ENCODE data around the gene PLXNA4.

PLXNA4 gene

DNA sequence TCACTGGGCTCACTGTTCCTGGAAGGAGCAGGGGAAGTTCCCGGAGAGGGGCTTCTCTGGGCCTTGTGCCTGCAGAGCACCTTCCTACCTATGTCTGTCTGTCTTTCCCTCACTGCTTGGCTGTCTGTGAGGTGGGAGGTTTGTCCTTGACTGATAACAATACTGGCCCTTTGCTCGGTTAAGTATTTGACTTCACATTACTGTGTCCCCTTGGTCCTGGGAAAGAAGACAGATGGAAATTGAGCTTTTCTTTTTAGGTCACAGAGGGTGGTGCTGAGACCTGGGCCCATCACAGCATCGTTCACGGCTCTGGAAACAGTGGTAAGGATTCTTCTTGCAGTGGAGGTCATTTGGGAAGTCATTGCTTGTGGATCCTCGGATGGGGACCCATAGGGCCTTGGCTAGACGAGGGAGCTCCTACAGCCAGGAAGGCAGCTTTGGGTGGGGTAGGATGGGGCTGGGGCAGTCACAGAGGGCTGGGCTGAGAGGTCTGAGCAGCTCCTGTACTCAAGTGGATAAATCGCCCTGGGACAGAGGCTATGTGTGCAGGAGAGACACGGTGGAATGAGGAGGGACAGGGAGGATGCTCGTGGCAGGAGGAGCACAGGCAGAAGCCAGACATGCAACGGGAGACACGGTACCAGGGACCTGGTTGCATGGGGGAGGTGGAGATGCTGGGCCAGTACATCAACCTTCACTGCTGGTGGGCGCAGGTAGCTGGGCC, 450.2 kb downstream of the PLXNA4 start:
- TF ChIP-seq, protein P1, sequence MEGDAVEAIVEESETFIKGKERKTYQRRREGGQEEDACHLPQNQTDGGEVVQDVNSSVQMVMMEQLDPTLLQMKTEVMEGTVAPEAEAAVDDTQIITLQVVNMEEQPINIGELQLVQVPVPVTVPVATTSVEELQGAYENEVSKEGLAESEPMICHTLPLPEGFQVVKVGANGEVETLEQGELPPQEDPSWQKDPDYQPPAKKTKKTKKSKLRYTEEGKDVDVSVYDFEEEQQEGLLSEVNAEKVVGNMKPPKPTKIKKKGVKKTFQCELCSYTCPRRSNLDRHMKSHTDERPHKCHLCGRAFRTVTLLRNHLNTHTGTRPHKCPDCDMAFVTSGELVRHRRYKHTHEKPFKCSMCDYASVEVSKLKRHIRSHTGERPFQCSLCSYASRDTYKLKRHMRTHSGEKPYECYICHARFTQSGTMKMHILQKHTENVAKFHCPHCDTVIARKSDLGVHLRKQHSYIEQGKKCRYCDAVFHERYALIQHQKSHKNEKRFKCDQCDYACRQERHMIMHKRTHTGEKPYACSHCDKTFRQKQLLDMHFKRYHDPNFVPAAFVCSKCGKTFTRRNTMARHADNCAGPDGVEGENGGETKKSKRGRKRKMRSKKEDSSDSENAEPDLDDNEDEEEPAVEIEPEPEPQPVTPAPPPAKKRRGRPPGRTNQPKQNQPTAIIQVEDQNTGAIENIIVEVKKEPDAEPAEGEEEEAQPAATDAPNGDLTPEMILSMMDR (IDR thresholded peaks at IDR 0.05; ENCODE audit: low read depth, low read length): no peak
- no peak overlapping the region for H3K4me3 ChIP-seq (ENCODE audit: low read depth, low read length)

- TF ChIP-seq, protein P1 (IDR thresholded peaks at IDR 0.05; ENCODE audit: low read depth, low read length): no peak
- no peak overlapping the region for H3K4me3 ChIP-seq (ENCODE audit: low read depth, low read length)
Observed at GRCh38 chr7:132125096-132125495, 451.2 kb downstream of the PLXNA4 start.

- TF ChIP-seq, protein P1 (IDR thresholded peaks at IDR 0.05; ENCODE audit: low read depth, low read length): no peak
Observed at GRCh38 chr7:132124575-132124974, 451.7 kb downstream of the PLXNA4 start.

GRCh38 chr7:132123773-132124172, 452.5 kb downstream of the PLXNA4 start:
- H3K4me3 ChIP-seq (ENCODE audit: low read depth, low read length): no peak overlapping the region
- TF ChIP-seq, protein P1 (IDR thresholded peaks at IDR 0.05; ENCODE audit: low read depth, low read length): no peak

More at GRCh38 chr7:132124575-132124974, 451.7 kb downstream of the PLXNA4 start:
- no peak overlapping the region for H3K4me3 ChIP-seq (ENCODE audit: low read depth, low read length)

DNA sequence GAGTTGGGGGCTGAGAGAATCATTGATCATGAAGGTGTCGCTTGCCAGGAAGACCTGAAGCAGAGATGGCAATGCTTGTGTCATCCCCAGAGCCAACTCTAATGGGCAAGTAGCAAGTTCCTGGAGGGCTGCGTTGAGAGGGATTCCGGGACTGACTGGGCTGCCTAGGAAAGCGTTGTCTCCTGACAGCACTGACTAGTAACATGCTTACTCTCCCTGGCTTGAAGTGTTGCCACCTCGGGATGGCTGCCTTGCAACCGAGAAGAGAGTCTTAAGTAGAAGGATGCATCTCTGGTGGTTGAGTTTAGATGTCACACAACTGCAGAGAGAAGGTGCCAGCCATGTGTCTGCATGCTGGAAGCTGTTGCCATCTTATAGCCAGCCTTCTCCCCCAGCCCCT, 453.4 kb downstream of the PLXNA4 start:
- TF ChIP-seq, protein P1 (IDR thresholded peaks at IDR 0.05; ENCODE audit: low read depth, low read length): no peak
- H3K4me3 ChIP-seq (ENCODE audit: low read depth, low read length): no peak overlapping the region

DNA sequence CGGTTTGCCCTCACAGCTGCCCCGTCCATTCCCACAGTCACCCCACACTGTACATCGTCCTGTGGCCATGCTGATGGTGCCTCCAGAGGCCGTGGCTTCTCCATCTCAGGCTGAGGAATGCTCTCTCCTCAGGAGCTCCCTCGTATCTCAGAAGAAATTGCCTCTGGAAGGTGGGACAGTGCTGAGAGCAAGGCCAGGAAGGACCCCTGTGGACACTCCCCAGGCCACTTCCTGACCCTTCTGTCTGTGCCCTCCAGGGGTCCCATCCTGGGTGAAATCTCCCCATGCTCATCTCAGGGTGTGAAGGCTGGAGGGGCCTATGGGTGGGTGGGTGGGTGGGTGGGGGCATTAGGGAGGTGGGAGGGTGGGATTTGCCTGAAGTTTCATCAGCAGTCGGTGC, 454.3 kb downstream of the PLXNA4 start:
- H3K4me3 ChIP-seq (ENCODE audit: low read depth, low read length): no peak overlapping the region
- TF ChIP-seq, protein P1 (IDR thresholded peaks at IDR 0.05; ENCODE audit: low read depth, low read length): no peak

- TF ChIP-seq, protein P1 (IDR thresholded peaks at IDR 0.05; ENCODE audit: low read depth, low read length): no peak
Observed at GRCh38 chr7:132118641-132119040, 457.6 kb downstream of the PLXNA4 start.

More at GRCh38 chr7:132118641-132119040, 457.6 kb downstream of the PLXNA4 start:
- no peak overlapping the region for H3K4me3 ChIP-seq (ENCODE audit: low read depth, low read length)

Data from WI38 (cell line).